NCI-H2107 treated with DMSO at 0.1 percent for 48 hours (cell line): ENCODE data around the gene MPND.
A peak's percentile ranks its signal among the peaks of the same experiment; 100 is the strongest.
"Not testable (repeated sequence)": the region's sequence is repeated elsewhere in the genome, so short reads cannot be mapped to it uniquely, and the experiment has no call there.

Experiments
- DNase-seq: peaks from one replicate; lab custom pipeline; 2025; ENCODE audit not compliant: unreplicated experiment; lab: John Stamatoyannopoulos, UW

Gene MPND

GRCh38 chr19:4346020-4346383 lies 2.6 kb downstream of the MPND start:
- no peak for DNase-seq

DNA sequence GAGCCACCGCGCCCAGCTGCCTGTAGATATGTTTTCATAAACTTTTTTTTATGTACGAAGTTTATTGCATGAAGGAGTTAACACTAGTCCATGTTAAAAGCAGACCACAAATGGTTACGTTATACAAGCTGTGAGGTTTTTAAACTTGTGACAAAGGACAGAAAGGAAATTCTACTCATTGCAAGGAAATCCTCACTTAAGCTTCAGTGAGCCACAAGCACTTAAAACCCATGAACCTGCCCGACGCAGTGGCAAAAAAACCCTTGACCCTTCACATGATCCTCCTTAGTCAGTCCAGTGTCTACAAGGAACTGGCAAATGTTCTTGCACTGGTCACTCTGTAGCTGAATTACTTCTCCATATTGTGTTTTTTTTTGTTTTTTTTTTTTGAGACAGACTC lies 4.2 kb downstream of the MPND start:
- DNase-seq = no peak

- DNase-seq = not testable (repeated sequence)
Observed at GRCh38 chr19:4349225-4349624, 5.9 kb downstream of the MPND start.

DNA sequence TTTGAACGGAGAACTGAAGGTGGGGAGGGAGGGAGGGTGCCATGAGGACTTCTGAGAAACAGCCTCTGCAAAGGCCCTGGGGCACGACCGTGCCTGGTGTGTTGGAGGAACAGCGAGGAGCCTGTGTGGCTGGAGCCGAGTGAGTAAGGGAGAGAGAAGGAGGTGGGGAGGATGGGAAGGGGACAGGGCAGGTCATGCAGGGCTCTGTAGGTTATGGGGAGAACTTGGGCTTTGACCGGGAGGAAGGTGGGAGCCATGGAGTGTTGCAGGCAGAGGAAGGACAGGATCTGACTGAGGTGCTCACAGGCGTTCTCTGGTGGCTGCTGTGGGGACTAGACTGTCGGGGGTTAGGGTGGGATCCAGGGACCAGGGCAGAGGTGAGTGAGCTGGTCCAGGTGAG lies 6.7 kb downstream of the MPND start:
- DNase-seq = no peak

- DNase-seq = no peak
Observed at GRCh38 chr19:4350726-4351125, 7.4 kb downstream of the MPND start.

- DNase-seq = no peak
Observed at GRCh38 chr19:4352701-4353121, 9.3 kb downstream of the MPND start.

DNA sequence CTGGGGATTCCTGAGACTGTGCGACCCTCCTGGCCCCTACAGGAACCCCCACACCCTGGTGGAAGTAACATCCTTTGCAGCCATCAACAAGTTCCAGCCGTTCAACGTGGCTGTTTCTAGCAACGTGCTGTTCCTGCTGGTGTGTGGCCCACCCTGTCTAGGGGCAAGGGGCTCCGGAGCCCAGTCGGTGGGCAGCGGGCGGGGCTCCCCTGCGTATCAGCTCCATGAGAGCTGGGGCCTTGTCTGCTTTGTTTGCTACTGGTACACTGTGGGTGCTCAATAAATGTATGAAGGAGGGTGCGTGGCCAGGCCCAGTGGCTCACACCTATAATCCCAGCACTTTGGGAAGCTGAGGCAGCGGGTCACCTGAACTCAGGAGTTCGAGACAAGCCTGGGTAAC lies 10.9 kb downstream of the MPND start:
- DNase-seq = no peak

DNA sequence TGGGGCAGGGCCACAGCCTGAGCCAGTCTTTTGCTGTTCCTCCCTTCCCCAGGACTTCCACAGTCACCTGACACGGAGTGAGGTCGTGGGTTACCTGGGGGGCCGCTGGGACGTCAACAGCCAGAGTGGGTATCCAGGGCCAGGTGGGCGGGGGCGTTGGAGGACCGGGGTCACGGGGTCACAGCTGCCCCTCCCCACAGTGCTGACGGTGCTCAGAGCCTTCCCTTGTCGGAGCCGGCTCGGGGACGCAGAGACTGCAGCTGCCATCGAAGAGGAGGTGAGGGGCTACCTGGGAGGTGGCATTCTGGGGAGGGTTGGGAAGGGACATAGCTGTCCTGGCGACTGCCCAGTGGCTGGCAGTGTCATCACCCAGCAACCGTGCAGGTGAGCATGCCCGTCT lies 11.5 kb downstream of the MPND start:
- no peak for DNase-seq

GRCh38 chr19:4357095-4357797 lies 13.9 kb downstream of the MPND start:
- no peak for DNase-seq

DNA sequence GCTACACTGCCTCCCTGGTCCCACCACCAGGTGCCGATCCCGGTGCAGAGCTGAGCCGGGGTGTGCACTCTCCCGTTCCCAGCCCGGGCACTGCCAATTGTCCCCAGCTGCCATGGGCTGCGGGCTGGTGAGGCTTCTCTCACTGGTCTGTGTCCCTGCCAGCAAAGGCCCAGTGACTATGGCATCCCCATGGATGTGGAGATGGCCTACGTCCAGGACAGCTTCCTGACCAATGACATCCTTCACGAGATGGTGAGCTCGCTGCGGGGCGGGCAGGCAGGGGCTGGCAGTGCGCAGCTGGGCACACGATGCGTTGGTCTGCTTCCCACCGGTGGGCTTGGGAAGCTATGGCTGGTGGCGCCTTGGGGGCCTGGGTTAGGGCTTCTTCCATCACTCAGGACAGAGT lies 14.6 kb downstream of the MPND start:
- DNase-seq = no peak

DNA sequence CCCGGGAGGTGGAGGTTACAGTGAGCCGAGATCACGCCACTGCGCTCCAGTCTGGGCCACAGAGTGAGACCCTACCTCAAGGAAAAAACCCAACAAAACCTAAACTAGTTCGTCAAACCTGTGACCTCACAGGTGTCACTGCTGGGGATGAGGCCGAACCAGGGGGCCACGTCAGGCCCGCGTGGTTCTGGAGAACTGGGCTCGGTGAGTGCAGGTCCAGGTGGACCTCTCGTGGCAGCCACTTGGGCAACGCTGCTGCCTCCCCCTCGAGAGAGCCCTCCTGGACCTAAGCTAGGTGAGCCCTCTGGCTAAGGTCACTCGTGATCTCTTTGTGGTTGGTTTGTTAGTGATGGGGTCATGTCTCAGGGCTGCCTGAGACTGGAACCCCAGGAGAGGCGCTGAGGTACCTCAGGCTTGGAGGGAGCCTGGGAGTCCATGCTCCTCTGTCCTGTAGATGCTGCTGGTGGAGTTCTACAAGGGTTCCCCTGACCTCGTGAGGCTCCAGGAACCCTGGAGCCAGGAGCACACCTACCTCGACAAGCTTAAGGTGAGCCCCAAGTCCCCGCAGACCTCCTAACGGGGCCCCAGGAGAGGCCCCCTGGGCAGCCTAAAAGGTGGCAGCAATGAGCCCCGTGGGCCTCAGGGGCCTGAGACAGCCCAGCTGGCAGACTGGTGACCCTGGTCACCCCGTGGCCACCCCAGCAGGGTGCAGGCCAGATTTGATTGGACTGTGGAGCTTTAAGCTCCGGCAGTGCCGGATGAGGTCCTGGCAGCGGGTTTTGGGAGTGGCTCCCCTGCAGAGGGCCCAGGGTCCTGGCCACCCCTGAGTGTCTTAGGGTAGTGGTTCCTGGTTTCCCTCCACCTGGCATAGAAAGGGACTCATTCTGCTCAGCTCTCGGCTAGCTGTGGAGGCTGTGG lies 15.6 kb downstream of the MPND start:
- no peak for DNase-seq

- no peak for DNase-seq
Observed at GRCh38 chr19:4359627-4360000, 16.3 kb downstream of the MPND start.

DNA sequence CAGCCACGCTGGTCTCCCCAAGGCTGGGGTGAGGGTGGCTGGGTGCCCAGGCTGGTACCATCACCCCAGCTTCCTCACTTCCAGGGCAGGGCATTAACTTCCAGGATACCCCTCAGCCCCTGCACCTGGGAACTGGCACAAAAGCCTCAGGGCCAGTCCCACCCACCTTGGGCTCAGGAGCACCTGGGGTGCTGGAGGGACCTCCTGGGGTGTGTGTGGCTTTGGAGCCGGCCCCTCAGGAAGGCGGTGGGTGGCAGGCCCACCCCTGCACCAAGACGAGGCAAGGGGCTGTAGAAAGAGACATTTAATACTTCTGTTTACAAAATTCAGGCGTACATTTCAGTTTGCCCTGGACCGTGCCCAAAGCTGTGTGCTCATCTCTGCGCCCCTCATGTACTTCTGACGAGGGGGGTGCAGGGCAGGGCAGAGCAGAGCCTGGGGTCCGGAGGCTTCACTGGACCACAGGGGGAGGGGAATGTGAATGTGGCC lies 16.8 kb downstream of the MPND start:
- DNase-seq = no peak

DNA sequence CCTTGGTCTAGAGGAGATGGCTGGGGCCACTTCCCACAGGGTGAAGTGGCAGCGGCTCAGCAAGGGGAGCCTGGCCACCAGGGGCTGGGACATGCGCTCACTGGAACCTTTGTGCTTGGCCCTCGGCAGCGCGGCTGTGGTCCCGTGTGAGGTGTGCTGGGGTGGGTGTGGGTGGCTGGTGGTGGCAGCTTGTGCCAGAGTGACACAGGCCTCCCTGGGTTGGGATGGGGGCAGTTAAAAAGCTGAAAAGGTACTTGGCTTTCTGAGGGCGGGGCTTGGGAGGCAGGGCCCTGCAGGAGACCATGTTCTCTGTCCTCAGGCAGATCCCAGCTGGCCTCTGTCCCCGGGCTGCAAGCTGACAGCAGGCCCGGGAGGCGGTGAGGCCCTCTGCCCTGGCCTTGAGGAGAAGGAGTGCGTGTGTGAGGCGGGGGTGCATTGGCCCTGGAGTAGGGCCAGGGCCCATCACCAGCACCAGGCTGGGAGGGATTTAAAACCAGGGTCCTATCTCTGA lies 17.3 kb downstream of the MPND start:
- peak; percentile 14 for DNase-seq

DNA sequence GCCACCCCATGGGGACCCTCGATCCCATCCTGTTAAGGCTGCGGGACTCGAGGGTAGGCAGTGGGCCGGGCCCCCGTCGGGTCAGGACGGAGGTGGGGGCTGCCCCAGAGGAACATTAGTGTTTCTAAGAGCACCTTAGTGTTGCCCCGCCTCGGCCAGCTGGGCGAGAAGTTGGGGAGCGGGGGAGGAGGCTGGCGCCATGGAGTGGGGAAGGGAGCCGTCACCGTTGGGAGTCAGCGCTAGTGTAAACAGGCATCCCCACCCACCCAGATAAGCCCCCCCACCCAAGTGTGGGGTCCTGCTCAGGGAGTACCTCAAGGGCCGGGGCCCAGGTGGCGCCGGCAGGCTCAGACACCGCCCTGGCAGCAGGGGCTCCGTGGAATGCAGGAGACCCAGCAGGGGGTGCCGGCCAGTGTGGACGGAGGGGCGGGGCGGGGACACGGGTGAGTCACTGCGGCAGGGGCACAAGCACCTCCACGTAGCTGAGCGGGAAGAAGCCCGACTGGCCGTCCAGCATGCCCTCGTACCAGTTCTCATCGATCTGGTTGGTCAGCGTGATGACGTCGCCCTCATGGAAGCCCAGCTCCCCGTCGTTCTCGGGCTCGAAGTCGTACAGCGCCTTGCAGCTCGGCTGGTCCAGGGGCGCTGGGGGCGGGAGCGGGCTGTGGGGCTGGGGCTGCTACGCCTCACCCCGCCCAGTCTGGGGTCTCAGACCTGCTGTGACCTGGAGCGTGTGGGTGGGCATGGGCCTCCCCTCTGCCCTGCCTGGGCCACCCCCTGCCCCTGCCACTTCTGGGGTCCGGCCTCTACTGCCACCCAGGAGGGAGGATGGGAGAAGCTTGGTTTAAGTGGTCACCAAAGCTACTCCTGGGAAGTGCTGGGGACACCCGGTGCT lies 18.0 kb downstream of the MPND start:
- DNase-seq = no peak

- DNase-seq = no peak
Observed at GRCh38 chr19:4362101-4362828, 18.9 kb downstream of the MPND start.

DNA sequence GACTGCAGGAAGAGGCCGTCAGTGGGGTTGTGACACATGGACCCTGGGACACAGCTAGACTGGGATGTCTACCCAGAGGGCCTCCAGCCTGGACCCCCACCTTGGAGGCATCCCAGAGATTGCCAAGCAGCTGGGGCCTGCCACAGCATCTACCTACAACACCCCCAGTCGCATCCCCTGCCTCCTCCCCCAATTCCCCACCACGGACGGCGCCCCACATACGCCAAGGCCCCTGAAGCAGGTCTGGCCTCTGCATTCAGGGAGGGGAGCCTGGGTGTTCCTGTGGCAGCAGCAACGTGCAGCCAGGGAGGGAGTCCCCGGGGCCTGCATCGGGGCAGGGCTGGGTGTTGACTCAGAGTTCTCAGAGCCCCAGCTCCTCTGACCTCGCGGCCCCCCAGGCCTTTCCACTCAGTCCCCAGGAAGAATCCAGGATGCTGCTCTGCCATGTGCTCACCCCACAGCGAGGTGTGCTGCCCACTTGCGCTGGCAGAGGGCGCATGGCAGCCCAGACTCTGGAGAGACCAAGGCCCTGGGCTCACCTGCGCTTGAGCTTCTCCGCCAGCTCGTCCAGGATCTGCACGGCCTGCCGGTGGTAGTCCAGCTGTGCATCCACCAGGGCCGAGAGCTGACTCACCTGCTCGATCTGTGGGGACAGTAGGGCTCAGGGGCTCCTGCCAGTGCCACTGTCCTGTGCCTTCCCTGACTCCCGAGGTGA lies 19.6 kb downstream of the MPND start:
- DNase-seq = no peak

DNA sequence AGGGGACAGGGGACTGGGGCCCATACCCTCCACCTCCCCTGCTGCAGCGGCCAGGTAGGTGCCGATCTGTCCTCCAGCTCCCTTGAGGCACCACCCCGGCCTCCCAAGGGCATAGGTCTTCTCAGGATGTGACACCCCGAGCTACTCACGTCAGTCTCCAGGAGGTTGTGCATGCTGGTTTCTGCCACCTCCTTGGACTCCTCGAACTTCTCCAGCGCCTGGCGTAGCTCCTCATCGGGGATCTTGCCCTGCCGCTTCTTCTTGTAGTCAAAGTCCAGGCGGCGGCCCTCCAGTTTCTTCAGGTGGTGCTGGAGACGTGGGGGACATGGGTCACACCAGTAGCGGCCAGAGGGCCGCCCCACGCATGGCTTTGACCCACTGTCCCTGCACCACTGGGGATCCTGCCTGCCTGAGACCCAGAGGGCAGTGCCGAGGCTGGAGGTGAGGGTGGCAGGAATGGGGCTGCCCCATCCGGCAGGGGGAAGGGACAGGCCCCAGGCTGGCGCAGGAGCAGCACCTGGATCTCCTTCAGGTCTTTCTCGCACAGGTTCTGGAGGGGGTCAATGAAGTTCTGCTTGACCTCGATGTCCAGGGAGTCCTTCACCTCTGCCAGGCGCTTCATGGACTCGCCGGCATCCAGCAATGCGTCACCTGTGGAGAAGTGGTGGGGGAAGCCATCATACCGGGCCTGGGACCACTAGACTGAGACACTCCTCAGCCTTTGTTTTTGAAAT lies 20.4 kb downstream of the MPND start:
- DNase-seq = no peak

- DNase-seq = no peak
Observed at GRCh38 chr19:4365341-4365740, 22.0 kb downstream of the MPND start.
